Coronary artery (tissue), 2 donors: Measurements from ENCODE around the gene RAB40C.

Source experiments
- DNase-seq: peaks from one replicate; pipeline ENCODE4 v3.0.0-alpha.2; 2017; ENCODE audit warnings: low spot score
- H3K27ac ChIP-seq, 2 donors: fragments of 200-600 bp; sonication (generic); one replicate each; pipeline ENCODE4 v1.5.1; 2016 to 2019
- H3K4me3 ChIP-seq: fragments of 200-600 bp; sonication (generic); 2 replicates; pipeline ENCODE4 v1.5.1; 2016; ENCODE audit warnings: mild to moderate bottlenecking, moderate library complexity
- TF ChIP-seq, protein P1 (sequence below): fragments of 200-600 bp; sonication (generic); IDR thresholded peaks from one replicate; pipeline ENCODE4 v1.5.1; 2019; ENCODE audit warnings: antibody characterized with exemption

RAB40C gene

DNA sequence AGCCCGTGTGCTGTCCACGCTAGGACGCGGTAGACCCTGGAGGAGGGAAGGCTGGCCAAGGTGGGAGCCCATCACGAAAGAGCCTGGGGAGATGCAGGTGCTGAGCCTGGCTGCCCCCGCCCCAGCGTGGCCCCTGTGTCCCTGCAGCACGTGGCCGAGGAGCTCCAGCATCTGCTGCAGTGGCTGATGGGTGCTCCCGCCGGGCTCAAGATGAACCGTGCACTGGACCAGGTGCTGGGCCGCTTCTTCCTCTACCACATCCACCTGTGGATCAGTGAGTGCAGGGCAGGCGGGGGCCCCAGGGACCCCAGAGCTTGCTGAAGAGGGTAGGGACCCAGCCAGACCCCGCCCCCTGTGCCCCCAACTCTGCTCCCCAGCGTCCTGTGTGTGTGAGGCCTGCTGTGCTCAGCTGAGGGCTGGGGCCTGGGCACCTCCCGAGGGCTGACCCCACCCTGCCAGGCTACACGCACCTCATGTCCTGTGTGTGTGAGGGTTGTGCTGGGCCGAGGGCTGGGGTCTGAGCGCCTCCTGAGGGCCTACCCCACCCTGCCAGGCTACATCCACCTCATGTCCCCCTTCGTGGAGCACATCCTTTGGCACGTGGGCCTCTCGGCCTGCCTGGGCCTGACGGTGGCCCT is 11.5 kb upstream of the RAB40C start:
- no peak for DNase-seq
- H3K4me3 ChIP-seq = no peak overlapping the region

DNA sequence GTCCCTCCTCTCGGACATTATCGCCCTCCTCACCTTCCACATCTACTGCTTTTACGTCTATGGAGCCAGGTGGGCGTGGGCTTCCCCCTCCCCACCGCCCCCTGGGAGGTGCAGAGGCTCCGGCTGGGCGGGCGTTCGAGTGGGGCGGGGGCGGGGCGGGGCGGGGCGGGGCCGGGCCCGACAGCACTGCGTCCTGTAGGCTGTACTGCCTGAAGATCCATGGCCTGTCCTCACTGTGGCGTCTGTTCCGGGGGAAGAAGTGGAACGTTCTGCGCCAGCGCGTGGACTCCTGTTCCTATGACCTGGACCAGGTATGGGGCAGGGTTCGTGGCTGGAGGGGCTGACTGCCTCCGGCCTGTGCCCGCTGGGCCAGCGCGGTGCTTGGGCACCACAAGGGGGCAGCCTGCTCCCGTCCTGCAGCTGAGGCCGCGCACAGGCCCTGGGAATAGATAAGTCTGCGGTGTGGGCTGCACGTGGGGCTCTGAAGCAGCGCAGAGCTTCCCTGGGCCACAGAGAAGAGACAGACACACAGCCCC is 10.9 kb upstream of the RAB40C start:
- TF ChIP-seq, protein P1, sequence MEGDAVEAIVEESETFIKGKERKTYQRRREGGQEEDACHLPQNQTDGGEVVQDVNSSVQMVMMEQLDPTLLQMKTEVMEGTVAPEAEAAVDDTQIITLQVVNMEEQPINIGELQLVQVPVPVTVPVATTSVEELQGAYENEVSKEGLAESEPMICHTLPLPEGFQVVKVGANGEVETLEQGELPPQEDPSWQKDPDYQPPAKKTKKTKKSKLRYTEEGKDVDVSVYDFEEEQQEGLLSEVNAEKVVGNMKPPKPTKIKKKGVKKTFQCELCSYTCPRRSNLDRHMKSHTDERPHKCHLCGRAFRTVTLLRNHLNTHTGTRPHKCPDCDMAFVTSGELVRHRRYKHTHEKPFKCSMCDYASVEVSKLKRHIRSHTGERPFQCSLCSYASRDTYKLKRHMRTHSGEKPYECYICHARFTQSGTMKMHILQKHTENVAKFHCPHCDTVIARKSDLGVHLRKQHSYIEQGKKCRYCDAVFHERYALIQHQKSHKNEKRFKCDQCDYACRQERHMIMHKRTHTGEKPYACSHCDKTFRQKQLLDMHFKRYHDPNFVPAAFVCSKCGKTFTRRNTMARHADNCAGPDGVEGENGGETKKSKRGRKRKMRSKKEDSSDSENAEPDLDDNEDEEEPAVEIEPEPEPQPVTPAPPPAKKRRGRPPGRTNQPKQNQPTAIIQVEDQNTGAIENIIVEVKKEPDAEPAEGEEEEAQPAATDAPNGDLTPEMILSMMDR = peak; percentile 16
- DNase-seq = no peak
- no peak overlapping the region for H3K27ac ChIP-seq
- peak overlapping the region; percentile 32 for H3K4me3 ChIP-seq

More for the DNA sequence above, 11.5 kb upstream of the RAB40C start:
- no peak overlapping the region for H3K27ac ChIP-seq
- TF ChIP-seq, protein P1 = no peak

DNA sequence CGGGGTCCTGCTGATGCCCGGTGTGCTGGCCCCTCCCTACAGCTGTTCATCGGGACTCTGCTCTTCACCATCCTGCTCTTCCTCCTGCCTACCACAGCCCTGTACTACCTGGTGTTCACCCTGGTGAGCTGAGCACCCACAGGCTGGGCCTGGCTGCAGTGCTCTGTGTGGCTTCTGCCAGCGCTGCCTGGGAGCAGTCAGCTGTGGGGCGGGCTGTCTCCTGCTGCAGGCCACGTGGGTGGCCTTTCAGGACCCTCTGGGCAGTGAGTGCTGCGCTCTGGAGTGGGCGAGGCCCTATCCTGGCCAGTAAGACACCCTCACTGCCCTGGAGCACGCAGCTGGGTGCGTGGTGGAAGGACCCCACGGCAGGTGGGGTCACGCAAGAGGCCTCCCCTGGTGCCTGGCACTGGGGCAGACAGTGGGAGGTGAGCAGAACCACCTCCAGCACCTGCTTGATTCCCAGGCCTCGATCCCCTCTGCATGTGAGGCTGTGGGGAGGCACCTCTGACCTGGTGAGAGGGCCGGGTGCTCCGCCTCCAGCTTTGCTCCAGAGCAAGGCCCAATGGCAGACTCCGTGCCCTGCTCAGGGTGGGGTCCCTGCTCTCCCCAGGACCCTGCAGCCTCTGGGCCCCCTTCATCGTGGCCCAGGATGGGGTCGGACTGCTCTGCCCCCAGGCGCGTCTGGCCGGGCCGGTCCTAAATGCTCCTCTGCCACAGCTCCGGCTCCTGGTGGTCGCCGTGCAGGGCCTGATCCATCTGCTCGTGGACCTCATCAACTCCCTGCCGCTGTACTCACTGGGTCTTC is 9.5 kb upstream of the RAB40C start:
- no peak overlapping the region for H3K4me3 ChIP-seq
- TF ChIP-seq, protein P1 = no peak
- DNase-seq = no peak
- H3K27ac ChIP-seq = no peak overlapping the region

DNA sequence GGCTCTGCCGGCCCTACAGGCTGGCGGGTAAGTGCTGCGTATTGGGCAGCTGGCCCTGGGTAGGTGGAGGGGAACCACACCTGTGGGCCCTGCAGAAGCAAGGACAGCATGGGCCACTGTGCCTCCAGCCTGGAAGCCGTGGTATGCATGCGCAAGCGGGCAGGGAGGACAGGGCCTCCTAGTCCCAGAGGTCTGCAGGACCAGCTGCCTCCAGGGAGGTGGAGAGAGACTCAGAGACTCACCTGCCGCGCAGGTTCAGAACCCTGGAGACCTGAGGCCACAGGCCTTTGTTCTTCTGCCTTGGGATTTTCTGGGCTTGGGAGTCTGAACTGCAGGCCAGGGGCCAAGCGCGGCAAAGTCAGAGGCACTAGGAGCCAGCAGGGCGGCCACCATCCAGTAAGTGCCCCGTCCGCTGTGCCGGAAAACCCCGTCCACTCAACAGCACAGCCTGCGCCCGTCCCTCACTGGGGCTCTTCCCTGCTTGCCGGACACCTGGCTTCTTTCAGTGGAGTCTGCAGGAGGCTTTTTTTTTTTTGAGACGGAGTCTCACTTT is 8.8 kb upstream of the RAB40C start:
- TF ChIP-seq, protein P1 = no peak
- H3K27ac ChIP-seq = no peak overlapping the region
- DNase-seq = no peak
- H3K4me3 ChIP-seq = no peak overlapping the region

DNA sequence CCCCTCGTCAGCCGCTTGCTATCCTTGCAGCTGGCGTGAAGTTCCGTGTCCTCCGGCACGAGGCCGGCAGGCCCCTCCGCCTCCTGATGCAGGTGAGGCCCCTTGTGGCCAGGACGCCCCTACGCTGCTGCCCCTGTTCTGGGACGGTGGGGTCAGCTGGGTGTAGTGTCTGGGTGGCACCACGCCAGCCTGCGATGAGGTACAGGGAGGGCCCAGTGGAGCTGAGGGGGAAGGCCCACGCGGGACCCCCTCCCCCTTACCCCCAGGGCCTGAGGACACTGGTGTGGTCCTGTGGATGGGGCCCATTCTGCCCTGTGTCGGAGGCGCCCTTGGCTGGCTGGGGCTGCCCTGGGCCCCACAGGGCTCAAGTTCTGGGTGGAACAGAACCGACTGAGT is 7.7 kb upstream of the RAB40C start:
- Histone ChIP-seq H3K27ac (no peak overlapping the region), H3K4me3 (no peak overlapping the region)
- DNase-seq = no peak
- TF ChIP-seq, protein P1 = no peak

DNA sequence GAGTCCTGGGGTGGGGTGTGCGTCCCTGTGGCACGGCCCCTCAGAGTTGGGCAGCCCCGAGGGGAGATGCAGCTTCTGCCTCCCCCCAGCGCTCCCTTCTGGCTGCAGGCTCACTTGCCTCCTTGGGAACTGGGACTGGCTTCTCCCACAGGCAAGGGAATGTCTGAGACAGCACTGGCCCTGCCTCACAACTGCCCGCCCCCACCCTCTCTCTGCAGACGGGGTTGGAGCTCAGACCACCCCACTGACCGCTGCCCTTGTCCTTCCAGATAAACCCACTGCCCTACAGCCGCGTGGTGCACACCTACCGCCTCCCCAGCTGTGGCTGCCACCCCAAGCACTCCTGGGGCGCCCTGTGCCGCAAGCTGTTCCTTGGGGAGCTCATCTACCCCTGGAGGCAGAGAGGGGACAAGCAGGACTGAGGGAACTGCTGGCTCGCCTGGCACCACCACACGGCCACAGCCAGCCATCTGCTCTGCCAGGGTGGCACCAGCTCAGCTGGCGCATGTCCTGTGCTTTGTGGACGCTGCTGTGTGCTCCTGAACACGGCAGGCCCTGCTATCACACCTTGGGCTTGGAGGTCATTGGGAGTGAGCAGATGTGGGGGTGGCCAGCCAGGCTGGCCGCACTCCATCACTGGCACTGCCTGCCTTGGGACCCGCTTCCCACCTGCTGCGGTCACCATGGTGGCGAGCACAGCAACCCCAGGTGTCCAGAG is 7.1 kb upstream of the RAB40C start:
- TF ChIP-seq, protein P1 = no peak
- DNase-seq = no peak
- Histone ChIP-seq H3K27ac (no peak overlapping the region), H3K4me3 (no peak overlapping the region)
